Liver (tissue), 9 donors: ENCODE measurements around the gene CNTF. TPM values are rescaled to one million over a fixed set of nuclear protein-coding genes. Genes with fewer than 3 reads are reported as not detected.

Source experiments
- DNase-seq: peaks from one replicate; pipeline ENCODE4 v3.0.0-alpha.2; 2017; ENCODE audit warnings: low spot score
- H3K27ac ChIP-seq, 2 donors: one replicate each; pipeline ENCODE4 v1.7.0; 2013; ENCODE audit warnings: inconsistent platforms in 2 of 2, low read length in 2 of 2, control low read depth in 1 of 2, low read depth in 1 of 2, mild to moderate bottlenecking in 1 of 2
- H3K27me3 ChIP-seq, 4 donors: one replicate each; pipeline versions ENCODE4 v1.6.1 to v1.7.0; 2013; ENCODE audit warnings: low read length in 3 of 4, inconsistent platforms in 1 of 4, mild to moderate bottlenecking in 1 of 4, moderate library complexity in 1 of 4; ENCODE audit not compliant: control insufficient read depth in 4 of 4, insufficient read depth in 4 of 4
- H3K36me3 ChIP-seq, 4 donors: one replicate each; pipeline versions ENCODE4 v1.6.1 to v1.7.0; 2013; ENCODE audit warnings: low read length in 3 of 4, mild to moderate bottlenecking in 3 of 4, low read depth in 1 of 4, moderate library complexity in 1 of 4; ENCODE audit not compliant: control insufficient read depth in 4 of 4, insufficient read depth in 3 of 4
- H3K4me1 ChIP-seq, 4 donors: one replicate each; pipeline versions ENCODE4 v1.6.1 to v1.7.0; 2013; ENCODE audit warnings: low read length in 3 of 4, mild to moderate bottlenecking in 3 of 4, moderate library complexity in 1 of 4; ENCODE audit not compliant: control insufficient read depth in 4 of 4, insufficient read depth in 4 of 4
- H3K4me3 ChIP-seq, 3 donors: one replicate each; pipeline versions ENCODE4 v1.6.1 to v1.7.0; 2013; ENCODE audit warnings: low read length in 3 of 3, control low read depth in 1 of 3, low read depth in 1 of 3, mild to moderate bottlenecking in 1 of 3
- H3K9ac ChIP-seq, 2 donors: one replicate each; pipeline ENCODE4 v1.7.0; 2013; ENCODE audit warnings: low read length in 2 of 2, mild to moderate bottlenecking in 2 of 2, moderate library complexity in 2 of 2, control low read depth in 1 of 2, low read depth in 1 of 2
- H3K9me3 ChIP-seq, 4 donors: one replicate each; pipeline versions ENCODE4 v1.6.1 to v1.7.0; 2013; ENCODE audit warnings: low read length in 3 of 4; ENCODE audit not compliant: control insufficient read depth in 4 of 4
- CTCF ChIP-seq: fragments of 150-350 bp; IDR thresholded peaks from 2 replicates; pipeline ENCODE4 v1.5.1; 2017; ENCODE audit warnings: improper control_type of control experiment, low read depth, low read length; ENCODE audit not compliant: missing input control
- FOXA1 ChIP-seq: IDR thresholded peaks from 2 replicates; pipeline ENCODE4 v1.6.1; 2016; ENCODE audit warnings: antibody characterized with exemption
- GABPA ChIP-seq, 2 donors: IDR thresholded peaks in 1 of 2; conservative IDR thresholded peaks in 1 of 2; 2 replicates each; pipeline ENCODE4 v1.6.1; 2016; ENCODE audit warnings: antibody characterized with exemption in 2 of 2, mild to moderate bottlenecking in 1 of 2, moderate library complexity in 1 of 2
- HNF4A ChIP-seq, 2 donors: conservative IDR thresholded peaks; 2 replicates each; pipeline ENCODE4 v1.6.1; 2016; ENCODE audit warnings: antibody characterized with exemption in 2 of 2, mild to moderate bottlenecking in 2 of 2
- HNF4G ChIP-seq: IDR thresholded peaks from 2 replicates; pipeline ENCODE4 v1.6.1; 2016; ENCODE audit warnings: antibody characterized with exemption
- MAX ChIP-seq: IDR thresholded peaks from 2 replicates; pipeline ENCODE4 v1.6.1; 2016; ENCODE audit warnings: antibody characterized with exemption
- RAD21 ChIP-seq, 2 donors: IDR thresholded peaks; 2 replicates each; pipeline ENCODE4 v1.6.1; 2016; ENCODE audit warnings: antibody characterized with exemption in 2 of 2, mild to moderate bottlenecking in 2 of 2
- TAF1 ChIP-seq: conservative IDR thresholded peaks from 2 replicates; pipeline ENCODE4 v1.6.1; 2016; ENCODE audit warnings: antibody characterized with exemption, mild to moderate bottlenecking
- YY1 ChIP-seq: IDR thresholded peaks from 2 replicates; pipeline ENCODE4 v1.6.1; 2016; ENCODE audit warnings: antibody characterized with exemption, mild to moderate bottlenecking
- ZBTB33 ChIP-seq: IDR thresholded peaks from 2 replicates; pipeline ENCODE4 v1.6.1; 2016; ENCODE audit warnings: antibody characterized with exemption
- WGBS: extraction: QIAGEN DNeasy Blood & Tissue Kit; methylation state at CpG from one replicate; pipeline ENCODE4 v1.1.7; 2013; 5-methylcytosine and 5-hydroxymethylcytosine counted together
- polyA plus RNA-seq, 2 donors: library from polyadenylated mRNA; stranded (reverse) in 1 of 2; unstranded in 1 of 2; fragments of 200-250 nt in 1 of 2; fragments of >200 nt in 1 of 2; fragmentation: Nextera tagmentation in 1 of 2; extraction: Ambion mirVana in 1 of 2; gene quantifications; one replicate each; pipeline versions ENCODE4 v1.2.1 to v1.2.3, GENCODE V29; 2013 to 2015
- total RNA-seq, 2 donors: library from RNA; depleted of rRNA; stranded (reverse); fragments of >200 nt; gene quantifications; one replicate each; pipeline ENCODE4 v1.2.3, GENCODE V29; 2014
- donor health status: healthy.
- donor health status: healthy.
- donor health status: healthy.
- donor health status: healthy.
- donor health status: healthy.

CNTF gene
- total and polyA plus RNA-seq, 4 donors: 0.18 to 3.8 (median 0.66) TPM

- Histone ChIP-seq H3K4me3 (no peak overlapping the region), H3K27ac (no peak overlapping the region), H3K36me3 (peaks cover 0 to 23% (median 13%) of the 10 kb centered on the region in 4 donors), H3K27me3 (no peaks in the 10 kb centered on the region), H3K4me1 (peaks cover 0 to 2% (median 0%) of the 10 kb centered on the region in 4 donors), H3K9me3 (no peaks in the 10 kb centered on the region), H3K9ac (no peak overlapping the region)
- TF ChIP-seq TAF1 (no peak), ZBTB33 (no peak)
- WGBS: 82% methylated on average over 4 of the region's 4 CpGs
- no peak for DNase-seq
Observed at GRCh38 chr11:58626934-58627483, 4.5 kb downstream of the CNTF start.

GRCh38 chr11:58628446-58628845 lies 6.0 kb downstream of the CNTF start:
- peaks cover 0 to 13% (median 8%) of the 10 kb centered on the region in 4 donors for H3K36me3 ChIP-seq
- 93% methylated on average over 3 of the region's 3 CpGs for WGBS

GRCh38 chr11:58629857-58630256 lies 7.4 kb downstream of the CNTF start:
- no peak for DNase-seq
- WGBS: 36% methylated on average over 2 of the region's 2 CpGs
- peaks cover 0 to 2% (median 0%) of the 10 kb centered on the region in 4 donors for H3K4me1 ChIP-seq
- H3K36me3 ChIP-seq: peaks cover 0 to 6% (median 2%) of the 10 kb centered on the region in 4 donors
- H3K27ac ChIP-seq: no peak overlapping the region
- no peak overlapping the region for H3K4me3 ChIP-seq
- H3K9me3 ChIP-seq: no peaks in the 10 kb centered on the region
- TF ChIP-seq RAD21 (IDR thresholded peaks at IDR 0.05): peak; percentile 73 to 83
- TF ChIP-seq HNF4A (conservative IDR thresholded peaks at IDR 0.05): no peak
- no peak for TF ChIP-seq YY1
- no peak for TF ChIP-seq TAF1
- TF ChIP-seq CTCF: peak; percentile 39
- no peaks in the 10 kb centered on the region for H3K27me3 ChIP-seq
- H3K9ac ChIP-seq: no peak overlapping the region

More at GRCh38 chr11:58628446-58628845, 6.0 kb downstream of the CNTF start:
- no peak overlapping the region for H3K4me3 ChIP-seq
- H3K27me3 ChIP-seq: no peaks in the 10 kb centered on the region
- no peak for DNase-seq
- H3K4me1 ChIP-seq: peaks cover 0 to 2% (median 0%) of the 10 kb centered on the region in 4 donors
- TF ChIP-seq HNF4A (conservative IDR thresholded peaks at IDR 0.05): no peak
- no peak for TF ChIP-seq FOXA1
- TF ChIP-seq ZBTB33: no peak
- no peak for TF ChIP-seq MAX
- TF ChIP-seq HNF4G: no peak
- TF ChIP-seq YY1: no peak
- no peak for TF ChIP-seq TAF1
- TF ChIP-seq GABPA (IDR thresholded peaks at IDR 0.05 in 1 of 2, conservative IDR thresholded peaks at IDR 0.05 in 1 of 2): no peak
- no peak overlapping the region for H3K9ac ChIP-seq
- H3K9me3 ChIP-seq: no peaks in the 10 kb centered on the region
- H3K27ac ChIP-seq: no peak overlapping the region
